Activated CD8-positive, alpha-beta memory T cell treated with anti-CD3 and anti-CD28 coated beads for 36 hours (primary cell): ENCODE measurements around the gene PBOV1. TPM values are rescaled to one million over a fixed set of nuclear protein-coding genes. Genes with fewer than 3 reads are reported as not detected.

Experiments used
- CTCF ChIA-PET: fragments of 350-600 bp; sonication (Branson Sonifier 250); formaldehyde crosslinking; loops from one replicate; lab custom pipeline; 2021; ENCODE audit warnings: antibody characterized with exemption; lab: Charles Lee
- POLR2A ChIA-PET: fragments of 350-600 bp; sonication (Branson Sonifier 250); formaldehyde crosslinking; loops from one replicate; lab custom pipeline; 2021; ENCODE audit warnings: antibody characterized with exemption; lab: Charles Lee
- total RNA-seq, 2 experiments: library from RNA; stranded (reverse); gene quantifications; one replicate each; pipeline ENCODE4 v1.2.3, GENCODE V29; 2021

Gene PBOV1
- total RNA-seq, 2 experiments from 2014 or later, result not detected

- CTCF ChIA-PET, result no interaction called here
- POLR2A ChIA-PET, result no interaction called here
These were observed 35.1 kb downstream of the PBOV1 start for GRCh38 chr6:138182939-138183789.

GRCh38 chr6:138176652-138177232 lies 41.5 kb downstream of the PBOV1 start:
- POLR2A ChIA-PET, result no interaction called here
- CTCF ChIA-PET, result no interaction called here

- ChIA-PET POLR2A (no interaction called here), CTCF (no interaction called here)
These were observed 42.7 kb downstream of the PBOV1 start for GRCh38 chr6:138175596-138175995.

Other genes starting within 250 kb of the PBOV1 start
- gene PERP, start 111.1 kb downstream of the PBOV1 start, total RNA-seq, result 1 to 10 TPM; 9.6 to 10.0 TPM
- under 1 TPM; 0.46 to 0.55 TPM for gene ARFGEF3, start 56.6 kb downstream of the PBOV1 start, total RNA-seq
- gene SMIM28, start 159.4 kb upstream of the PBOV1 start, total RNA-seq, result not detected
- gene HEBP2, start 185.7 kb upstream of the PBOV1 start, total RNA-seq, result 10 to 100 TPM; 25.4 to 28.6 TPM